H1 (cell line): ENCODE data around the gene KATNAL1. TPM values are rescaled to one million over a fixed set of nuclear protein-coding genes. Genes with fewer than 3 reads are reported as not detected.

ENCODE experiments used
- BACH1 ChIP-seq: IDR thresholded peaks from 2 replicates; pipeline ENCODE4 v1.6.1; 2012; ENCODE audit warnings: low read length, improper control_type of control experiment
- BRCA1 ChIP-seq: IDR thresholded peaks from 2 replicates; pipeline ENCODE4 v1.6.1; 2012; ENCODE audit warnings: low read depth, low read length, improper control_type of control experiment
- CBX5 ChIP-seq: fragments of 300-800, 300-1000 bp; sonication (generic); IDR thresholded peaks from 2 replicates; pipeline ENCODE4 v1.7.1; 2016; ENCODE audit warnings: antibody characterized with exemption, low read length, low read depth
- polyA plus RNA-seq, 7 experiments: library from polyadenylated mRNA; depleted of rRNA in 3 of 7; stranded (reverse) in 5 of 7; unstranded in 2 of 7; fragments of >200 nt in 5 of 7; fragments of 200-250 nt in 2 of 7; gene quantifications; 1 replicate in 5 of 7; 2 replicates in 1 of 7; 4 replicates in 1 of 7; pipeline versions ENCODE4 v1.2.1 to v1.2.3, GENCODE V29; 2011 to 2013; ENCODE audit warnings: missing spikeins in 2 of 7, mixed read lengths in 2 of 7
- total RNA-seq: library from RNA; stranded (reverse); fragmentation: NEBNext Ultra II Directional; extraction: Animal tissue kit (Norgen Biotek cat#: 25700); gene quantifications from 2 replicates; pipeline ENCODE4 v1.2.1, GENCODE V29; 2021

The KATNAL1 gene
- total and polyA plus RNA-seq, 2 of the 8 experiments (the other 6 are each of a cell fraction or from before 2014, with no cell fraction given) = 4.0 to 13.2 TPM

GRCh38 chr13:30353060-30353459 is 45.7 kb upstream of the KATNAL1 start (continued):
- TF ChIP-seq CBX5 (no peak), BRCA1 (no peak), BACH1 (no peak)
